MCF 10A (cell line): Measurements from ENCODE around the gene ATP8B3. TPM values are rescaled to one million over a fixed set of nuclear protein-coding genes. Genes with fewer than 3 reads are reported as not detected.

ENCODE experiments used
- BruUV-seq: library from RNA; stranded (reverse); fragments of 400-500 nt; replicated peaks from 2 replicates; lab custom pipeline; 2021; lab: Mats Ljungman, UMichigan
- CTCF ChIA-PET: fragments of 300-600 bp; sonication (Branson Sonifier 250); formaldehyde crosslinking; extraction: SDS; loops from one replicate; lab custom pipeline; 2021; ENCODE audit warnings: antibody characterized with exemption, inconsistent platforms; lab: Yijun Ruan, JAX
- POLR2A ChIA-PET: fragments of 300-600, 350-650 bp; sonication (Branson Sonifier 250); formaldehyde crosslinking; extraction: SDS; loops from one replicate; lab custom pipeline; 2020; ENCODE audit warnings: antibody characterized with exemption, inconsistent platforms; lab: Yijun Ruan, JAX
- DNase-seq: peaks from one replicate; pipeline ENCODE4 v3.0.0-alpha.2; 2018; ENCODE audit not compliant: unreplicated experiment
- H3K27ac Mint-ChIP-seq: one replicate; pipeline ENCODE4 v1.8.0; 2022; ENCODE audit warnings: mild to moderate bottlenecking, low read depth, mixed read lengths; ENCODE audit not compliant: unreplicated experiment
- H3K27me3 Mint-ChIP-seq: one replicate; pipeline ENCODE4 v1.8.0; 2022; ENCODE audit warnings: mixed read lengths; ENCODE audit not compliant: insufficient read depth, unreplicated experiment
- H3K36me3 Mint-ChIP-seq: one replicate; pipeline ENCODE4 v1.8.0; 2022; ENCODE audit warnings: mild to moderate bottlenecking, moderate library complexity, mixed read lengths; ENCODE audit not compliant: insufficient read depth, unreplicated experiment
- H3K4me1 Mint-ChIP-seq: one replicate; pipeline ENCODE4 v1.8.0; 2022; ENCODE audit warnings: mixed read lengths; ENCODE audit not compliant: insufficient read depth, unreplicated experiment
- H3K4me3 Mint-ChIP-seq: one replicate; pipeline ENCODE4 v1.8.0; 2022; ENCODE audit warnings: mild to moderate bottlenecking, moderate library complexity, mixed read lengths; ENCODE audit not compliant: unreplicated experiment
- H3K9me3 Mint-ChIP-seq: one replicate; pipeline ENCODE4 v1.8.0; 2022; ENCODE audit warnings: mixed read lengths; ENCODE audit not compliant: unreplicated experiment
- CTCF ChIP-seq: fragments of 200-600 bp; IDR thresholded peaks from one replicate; pipeline ENCODE4 v1.8.0; 2022; ENCODE audit warnings: antibody characterized with exemption, mild to moderate bottlenecking; ENCODE audit not compliant: unreplicated experiment
- intact Hi-C: fragments of 100-400 bp; cut with micrococcal nuclease; formaldehyde crosslinking; loops from 2 replicates; pipeline ENCODE4 v1.14.1; 2022
- total RNA-seq: library from RNA; stranded (reverse); gene quantifications from 2 replicates; pipeline ENCODE4 v1.2.3, GENCODE V29; 2022

The ATP8B3 gene
- total RNA-seq, 1 experiment from 2014 or later: 9.3 TPM

GRCh38 chr19:1857648-1858326 lies 45.7 kb upstream of the ATP8B3 start:
- no peak for DNase-seq
- BruUV-seq: no TSS peak
- peak overlapping the region; percentile 44 for H3K4me3 Mint-ChIP-seq
- POLR2A ChIA-PET: interaction anchor here (0.6 to 2.7 kb wide), 7 partner anchors 16 to 605 kb away, joined by 3 to 11 read pairs (median 4); no protein-coding TSS in a partner anchor
- no peak overlapping the region for H3K27ac Mint-ChIP-seq
- no peaks in the 10 kb centered on the region for H3K27me3 Mint-ChIP-seq
- intact Hi-C loops: no loop called here
- no peaks in the 10 kb centered on the region for H3K36me3 Mint-ChIP-seq
- H3K9me3 Mint-ChIP-seq: no peaks in the 10 kb centered on the region
- no peak for TF ChIP-seq CTCF
- CTCF ChIA-PET: interaction anchor here (0.7 to 1.5 kb wide), 5 partner anchors 9 to 1103 kb away, joined by 3 to 4 read pairs (median 3); no protein-coding TSS in a partner anchor
- H3K4me1 Mint-ChIP-seq: peaks cover 10% of the 10 kb centered on the region

DNA sequence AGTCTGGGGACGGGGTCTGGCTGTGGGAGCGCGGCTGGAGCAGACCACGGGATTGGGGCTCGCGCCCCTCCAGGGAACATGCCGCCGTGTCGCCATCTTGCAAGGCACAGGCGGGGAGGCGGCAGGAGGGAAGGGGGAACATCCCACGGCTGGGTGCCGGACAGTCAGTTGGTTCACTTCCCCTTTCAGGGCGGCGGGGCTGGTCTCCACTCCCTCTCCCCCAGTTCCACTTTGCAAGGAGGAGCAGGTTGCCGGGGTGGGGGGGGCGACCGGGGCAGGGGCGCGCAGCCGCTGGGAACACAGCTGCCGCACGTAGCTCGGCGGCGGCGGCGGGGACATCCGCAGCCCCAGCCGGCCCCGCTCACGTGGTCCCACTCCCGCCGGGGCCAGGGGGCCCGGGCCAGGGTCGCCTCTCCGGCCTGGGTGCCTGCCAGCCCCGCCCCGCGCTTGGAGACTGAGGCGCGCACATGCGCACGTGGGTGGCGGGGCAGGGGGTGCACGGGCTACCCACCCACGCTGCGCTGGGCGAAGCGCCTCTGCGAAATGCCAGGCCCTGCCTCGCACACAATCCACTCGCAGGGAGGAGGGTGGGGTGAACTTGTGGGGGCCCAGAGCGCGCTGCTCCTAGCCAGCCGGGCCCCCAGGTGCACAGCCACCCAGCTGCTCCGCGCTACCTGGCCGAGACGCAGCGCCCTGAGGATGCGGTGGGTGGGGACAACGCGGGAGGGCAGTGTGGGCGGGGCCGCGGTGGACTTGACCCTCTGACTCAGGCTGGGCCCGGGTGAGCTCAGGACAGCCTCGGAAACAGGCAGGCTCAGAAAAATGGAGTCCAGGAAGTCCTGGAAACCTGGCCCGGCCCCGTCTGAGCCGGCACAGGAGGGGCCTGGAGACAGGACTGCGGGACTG lies 44.9 kb upstream of the ATP8B3 start:
- Mint-ChIP-seq H3K4me3 (peak overlapping the region; percentile 44), H3K4me1 (peaks cover 10% of the 10 kb centered on the region), H3K36me3 (no peaks in the 10 kb centered on the region), H3K9me3 (no peaks in the 10 kb centered on the region), H3K27ac (no peak overlapping the region), H3K27me3 (no peaks in the 10 kb centered on the region)
- CTCF ChIA-PET: interaction anchor here (1.0 to 1.5 kb wide), 3 partner anchors 10 to 608 kb away, joined by 3 to 4 read pairs (median 3); no protein-coding TSS in a partner anchor
- no peak for TF ChIP-seq CTCF
- peak; percentile 85 for DNase-seq
- POLR2A ChIA-PET: interaction anchor here (0.6 to 2.7 kb wide), 7 partner anchors 8 to 234 kb away, joined by 3 to 11 read pairs (median 4); no protein-coding TSS in a partner anchor
- intact Hi-C loops: no loop called here
- no TSS peak for BruUV-seq

GRCh38 chr19:1856345-1856697 lies 44.2 kb upstream of the ATP8B3 start:
- Mint-ChIP-seq H3K27ac (no peak overlapping the region), H3K36me3 (peaks cover under 1% of the 10 kb centered on the region), H3K4me3 (peak overlapping the region; percentile 35), H3K4me1 (peaks cover 10% of the 10 kb centered on the region), H3K27me3 (no peaks in the 10 kb centered on the region), H3K9me3 (no peaks in the 10 kb centered on the region)
- no peak for DNase-seq
- ChIA-PET CTCF (interaction anchor here (0.6 kb wide), 1 partner anchor 1103 kb away, joined by 4 read pairs; no protein-coding TSS in a partner anchor), POLR2A (interaction anchor here (0.7 to 2.7 kb wide), 3 partner anchors 8 to 28 kb away, joined by 4 to 9 read pairs (median 5); no protein-coding TSS in a partner anchor)
- intact Hi-C loops: no loop called here
- BruUV-seq: no TSS peak
- no peak for TF ChIP-seq CTCF
